ENCODE measurements around the gene RLF. TPM values are rescaled to one million over a fixed set of nuclear protein-coding genes. Genes with fewer than 3 reads are reported as not detected.
A peak's percentile ranks its signal among the peaks of the same experiment; 100 is the strongest.

The RLF gene
- total RNA-seq, 1 experiment from 2014 or later, result 19.6 TPM

- DNase-seq (ENCODE audit: low read depth), result no peak
These were observed 71.3 kb downstream of the RLF start for GRCh38 chr1:40232444-40232843.

GRCh38 chr1:40239626-40240025 is 78.4 kb downstream of the RLF start:
- no peak for DNase-seq (ENCODE audit: low read depth)

- DNase-seq (ENCODE audit: low read depth), result no peak
These were observed 79.2 kb downstream of the RLF start for GRCh38 chr1:40240390-40240789.

- DNase-seq (ENCODE audit: low read depth), result peak; percentile 20
These were observed 80.2 kb downstream of the RLF start for GRCh38 chr1:40241362-40241761.

GRCh38 chr1:40243351-40243750 is 82.2 kb downstream of the RLF start:
- DNase-seq (ENCODE audit: low read depth), result peak; percentile 31

GRCh38 chr1:40244138-40244744 is 83.1 kb downstream of the RLF start:
- DNase-seq (ENCODE audit: low read depth), result no peak

- no peak for DNase-seq (ENCODE audit: low read depth)
These were observed 84.5 kb downstream of the RLF start for GRCh38 chr1:40245686-40246085.

- no peak for DNase-seq (ENCODE audit: low read depth)
These were observed 86.5 kb downstream of the RLF start, which contains the start of gene TMCO2 for GRCh38 chr1:40247655-40248054. TSS of gene TMCO2 (plus strand) at chr1:40247937. CDS start at chr1:40247994, 57 bp downstream.

GRCh38 chr1:40248412-40248811 is 87.2 kb downstream of the RLF start:
- no peak for DNase-seq (ENCODE audit: low read depth)

GRCh38 chr1:40251456-40251855 is 90.3 kb downstream of the RLF start:
- no peak for DNase-seq (ENCODE audit: low read depth)

- DNase-seq (ENCODE audit: low read depth), result no peak
These were observed 91.4 kb downstream of the RLF start for GRCh38 chr1:40252601-40253000.

- DNase-seq (ENCODE audit: low read depth), result no peak
These were observed 94.0 kb downstream of the RLF start for GRCh38 chr1:40255231-40255630.

GRCh38 chr1:40256401-40257084 is 95.4 kb downstream of the RLF start:
- DNase-seq (ENCODE audit: low read depth), result no peak

GRCh38 chr1:40257313-40257687 is 96.1 kb downstream of the RLF start:
- DNase-seq (ENCODE audit: low read depth), result no peak

- peak; percentile 97 for DNase-seq (ENCODE audit: low read depth)
These were observed 96.7 kb downstream of the RLF start, which contains the start of gene ZMPSTE24 for GRCh38 chr1:40257688-40258444. TSS of gene ZMPSTE24 (plus strand) at chr1:40258236. CDS start at chr1:40258272, 36 bp downstream.

- DNase-seq (ENCODE audit: low read depth), result no peak
These were observed 97.2 kb downstream of the RLF start for GRCh38 chr1:40258445-40258769.

GRCh38 chr1:40264354-40264781 is 103.2 kb downstream of the RLF start:
- DNase-seq (ENCODE audit: low read depth), result peak; percentile 25

GRCh38 chr1:40265298-40265697 is 104.1 kb downstream of the RLF start:
- DNase-seq (ENCODE audit: low read depth), result no peak

- no peak for DNase-seq (ENCODE audit: low read depth)
These were observed 104.7 kb downstream of the RLF start for GRCh38 chr1:40265919-40266318.

GRCh38 chr1:40266786-40267535 is 105.8 kb downstream of the RLF start:
- no peak for DNase-seq (ENCODE audit: low read depth)

- peak; percentile 96 for DNase-seq (ENCODE audit: low read depth)
These were observed 106.6 kb downstream of the RLF start for GRCh38 chr1:40267767-40268187.

GRCh38 chr1:40268211-40268610 is 107.0 kb downstream of the RLF start:
- DNase-seq (ENCODE audit: low read depth), result no peak

Data from M059J (cell line).